ENCODE data around the gene VANGL2. TPM values are rescaled to one million over a fixed set of nuclear protein-coding genes. Genes with fewer than 3 reads are reported as not detected.
"Not testable (repeated sequence)": the region's sequence is repeated elsewhere in the genome, so short reads cannot be mapped to it uniquely, and the experiment has no call there.

Gene VANGL2
- total and polyA plus RNA-seq, 2 experiments from 2014 or later, result 17.7 to 51.3 TPM

- not testable (repeated sequence) for H3K4me3 Mint-ChIP-seq; ATAC-seq; H3K9me2 ChIP-seq (ENCODE audit: insufficient read depth); H4K20me1 ChIP-seq (replicated peaks; ENCODE audit: insufficient read depth); H2AFZ ChIP-seq; DNase-seq (ENCODE audit: low spot score); H3K4me2 ChIP-seq; H3K79me2 ChIP-seq (replicated peaks; ENCODE audit: insufficient read depth); H3K4me1 Mint-ChIP-seq; H3K27ac Mint-ChIP-seq; H3K27ac ChIP-seq (ENCODE audit: low read depth); H3K4me3 ChIP-seq; H3K36me3 Mint-ChIP-seq (ENCODE audit: low read depth); H3F3A ChIP-seq (replicated peaks; ENCODE audit: low read depth); H3K36me3 ChIP-seq (ENCODE audit: insufficient read depth); H3K27me3 ChIP-seq (ENCODE audit: insufficient read depth); H3K27me3 Mint-ChIP-seq (ENCODE audit: insufficient read depth, low read depth, poor library complexity); H3K4me1 ChIP-seq (ENCODE audit: insufficient read depth)
- peaks cover 13% of the 10 kb centered on the region; the same call in 2 of the 3 replicates for H3K9me3 Mint-ChIP-seq
Measured at GRCh38 chr1:160384812-160385211, 15.6 kb upstream of the VANGL2 start.

GRCh38 chr1:160388406-160388805 lies 12.0 kb upstream of the VANGL2 start:
- H3K4me1 Mint-ChIP-seq; H3K36me3 Mint-ChIP-seq (ENCODE audit: low read depth); H2AFZ ChIP-seq; H3K27ac Mint-ChIP-seq; H3K4me3 ChIP-seq; H3F3A ChIP-seq (replicated peaks; ENCODE audit: low read depth); H3K36me3 ChIP-seq (ENCODE audit: insufficient read depth); H3K4me2 ChIP-seq; H3K27ac ChIP-seq (ENCODE audit: low read depth); H3K9me2 ChIP-seq (ENCODE audit: insufficient read depth); DNase-seq (ENCODE audit: low spot score); H4K20me1 ChIP-seq (replicated peaks; ENCODE audit: insufficient read depth); H3K4me1 ChIP-seq (ENCODE audit: insufficient read depth); H3K4me3 Mint-ChIP-seq; H3K79me2 ChIP-seq (replicated peaks; ENCODE audit: insufficient read depth); H3K27me3 Mint-ChIP-seq (ENCODE audit: insufficient read depth, low read depth, poor library complexity); ATAC-seq; H3K27me3 ChIP-seq (ENCODE audit: insufficient read depth): not testable (repeated sequence)
- H3K9me3 Mint-ChIP-seq, result peaks cover 15% of the 10 kb centered on the region; the same call in 2 of the 3 replicates

GRCh38 chr1:160394673-160395072 lies 5.7 kb upstream of the VANGL2 start:
- H3K9me3 Mint-ChIP-seq, result peaks cover 3% of the 10 kb centered on the region; the same call in 2 of the 3 replicates
- H3K27ac Mint-ChIP-seq, result no peak overlapping the region

GRCh38 chr1:160397651-160398050 lies 2.7 kb upstream of the VANGL2 start:
- H3K9me3 Mint-ChIP-seq, result no peaks in the 10 kb centered on the region
- no peak overlapping the region for H3K27ac Mint-ChIP-seq
- H3K36me3 ChIP-seq (ENCODE audit: insufficient read depth), result no peaks in the 10 kb centered on the region
- H3K4me2 ChIP-seq, result no peak overlapping the region
- H3K36me3 Mint-ChIP-seq (ENCODE audit: low read depth), result no peaks in the 10 kb centered on the region
- no peaks in the 10 kb centered on the region for H3K27me3 ChIP-seq (ENCODE audit: insufficient read depth)
- no peaks in the 10 kb centered on the region; the same call in 1 of the 2 replicates for H4K20me1 ChIP-seq (replicated peaks; ENCODE audit: insufficient read depth)
- no peak overlapping the region for H3K4me3 ChIP-seq
- ATAC-seq, result no peak
- H3K4me3 Mint-ChIP-seq, result no peak overlapping the region
- peaks cover 29% of the 10 kb centered on the region for H3K4me1 ChIP-seq (ENCODE audit: insufficient read depth)
- H3K79me2 ChIP-seq (replicated peaks; ENCODE audit: insufficient read depth), result peaks cover 21% of the 10 kb centered on the region
- peaks cover 10% of the 10 kb centered on the region; the same call in 1 of the 2 replicates for H3F3A ChIP-seq (replicated peaks; ENCODE audit: low read depth)
- DNase-seq (ENCODE audit: low spot score), result no peak
- H3K4me1 Mint-ChIP-seq, result peaks cover 36% of the 10 kb centered on the region
- H3K9me2 ChIP-seq (ENCODE audit: insufficient read depth), result peaks cover 4% of the 10 kb centered on the region; the same call in 1 of the 2 replicates
- H3K27me3 Mint-ChIP-seq (ENCODE audit: insufficient read depth, low read depth, poor library complexity), result peaks cover 10% of the 10 kb centered on the region
- H2AFZ ChIP-seq, result no peak overlapping the region
- no peak overlapping the region for H3K27ac ChIP-seq (ENCODE audit: low read depth)
- TF ChIP-seq ZNF331 (CRISPR knock-in tag; IDR thresholded peaks at IDR 0.05; ENCODE audit: low read depth), result no peak

More at GRCh38 chr1:160394673-160395072, 5.7 kb upstream of the VANGL2 start:
- Histone ChIP-seq H3K36me3 (ENCODE audit: insufficient read depth) (no peaks in the 10 kb centered on the region), H2AFZ (no peak overlapping the region), H3K27me3 (ENCODE audit: insufficient read depth) (no peaks in the 10 kb centered on the region), H3K4me1 (ENCODE audit: insufficient read depth) (peaks cover 17% of the 10 kb centered on the region), H3K4me2 (no peak overlapping the region), H3K27ac (ENCODE audit: low read depth) (no peak overlapping the region), H3F3A (replicated peaks; ENCODE audit: low read depth) (peaks cover 10% of the 10 kb centered on the region; the same call in 1 of the 2 replicates), H3K79me2 (replicated peaks; ENCODE audit: insufficient read depth) (no peaks in the 10 kb centered on the region), H3K9me2 (ENCODE audit: insufficient read depth) (peaks cover 4% of the 10 kb centered on the region; the same call in 1 of the 2 replicates), H4K20me1 (replicated peaks; ENCODE audit: insufficient read depth) (no peaks in the 10 kb centered on the region), H3K4me3 (no peak overlapping the region)
- no peak for DNase-seq (ENCODE audit: low spot score)
- no peak overlapping the region for H3K4me3 Mint-ChIP-seq
- peaks cover 3% of the 10 kb centered on the region for H3K27me3 Mint-ChIP-seq (ENCODE audit: insufficient read depth, low read depth, poor library complexity)
- H3K4me1 Mint-ChIP-seq, result peaks cover 23% of the 10 kb centered on the region
- no peaks in the 10 kb centered on the region for H3K36me3 Mint-ChIP-seq (ENCODE audit: low read depth)
- TF ChIP-seq ETS1 (IDR thresholded peaks at IDR 0.05) (no peak), STAT1 (IDR thresholded peaks at IDR 0.05; ENCODE audit: unreplicated experiment) (no peak)
- ATAC-seq, result no peak

All from GM23338 (cell line).